GM11168 (cell line): ENCODE results near the gene ZDHHC16.

Source experiments
- in situ Hi-C: fragments of 300-500 bp; cut with MboI; formaldehyde crosslinking; loops from one replicate; pipeline ENCODE4 v1.12.0; 2022; ENCODE audit warnings: low sequenced_read_pairs; ENCODE audit not compliant: unreplicated experiment

ZDHHC16 gene

DNA sequence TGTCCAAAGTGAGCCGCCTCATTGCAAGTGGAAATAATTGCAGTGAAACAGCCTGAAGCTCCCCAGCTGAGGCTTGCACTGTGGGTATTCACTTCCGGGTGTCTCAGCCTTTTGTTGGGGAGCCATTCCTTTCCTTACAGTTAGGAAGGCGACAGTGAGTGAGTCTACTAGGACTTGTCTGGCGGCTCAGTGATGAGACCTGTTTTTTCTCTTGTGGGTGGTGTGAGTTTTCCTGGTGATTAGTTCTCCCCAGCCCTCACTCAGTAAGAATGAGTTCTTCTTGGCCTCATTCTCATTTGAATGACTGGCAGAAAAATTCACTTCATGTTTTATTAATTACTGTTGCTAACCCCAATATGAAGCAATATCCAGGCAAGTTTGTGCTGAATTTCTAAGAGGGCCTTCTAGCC is 17.4 kb upstream of the ZDHHC16 start:
- in situ Hi-C loops, result no loop called here

GRCh38 chr10:97434055-97434454 is 11.9 kb upstream of the ZDHHC16 start:
- in situ Hi-C loops, result no loop called here

DNA sequence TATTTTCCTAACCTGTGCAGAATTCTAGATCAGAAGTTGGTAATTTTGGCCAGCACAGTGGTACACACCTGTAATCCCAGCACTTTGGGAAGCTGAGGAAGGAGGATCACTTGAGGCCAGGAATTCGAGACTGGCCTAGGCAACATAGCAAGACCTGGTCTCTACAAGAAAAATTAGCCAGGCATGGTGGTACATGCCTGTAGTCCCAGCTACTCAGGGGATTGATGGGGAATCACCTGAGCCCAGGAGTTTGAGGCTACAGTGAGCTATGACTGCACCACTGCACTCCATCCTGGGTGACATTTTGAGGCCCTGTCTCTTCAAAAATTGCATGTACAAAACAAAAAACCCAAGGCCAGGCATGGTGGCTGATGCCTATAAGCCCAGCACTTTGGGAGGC is 11.4 kb upstream of the ZDHHC16 start:
- in situ Hi-C loops, result no loop called here

DNA sequence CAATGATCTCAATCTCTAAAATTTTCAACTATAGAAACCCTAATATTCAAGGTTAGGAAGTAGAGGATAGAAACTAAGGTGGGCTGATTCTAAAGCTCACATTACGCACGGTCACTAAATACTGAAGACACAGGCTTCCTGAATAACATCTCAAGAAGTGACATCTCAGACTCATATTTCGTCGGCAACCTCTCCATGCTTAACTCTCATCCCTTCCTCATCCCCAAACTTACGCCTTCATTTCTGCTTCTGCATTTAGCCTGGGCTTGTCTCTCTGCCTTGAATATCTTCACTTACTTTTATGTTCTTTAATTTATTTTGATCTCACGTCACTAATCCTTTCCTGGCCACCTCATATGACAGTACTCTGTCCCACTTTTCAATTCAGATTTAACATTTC is 10.8 kb upstream of the ZDHHC16 start:
- in situ Hi-C loops, result no loop called here

GRCh38 chr10:97442277-97442676 is 3.7 kb upstream of the ZDHHC16 start:
- in situ Hi-C loops, result no loop called here

DNA sequence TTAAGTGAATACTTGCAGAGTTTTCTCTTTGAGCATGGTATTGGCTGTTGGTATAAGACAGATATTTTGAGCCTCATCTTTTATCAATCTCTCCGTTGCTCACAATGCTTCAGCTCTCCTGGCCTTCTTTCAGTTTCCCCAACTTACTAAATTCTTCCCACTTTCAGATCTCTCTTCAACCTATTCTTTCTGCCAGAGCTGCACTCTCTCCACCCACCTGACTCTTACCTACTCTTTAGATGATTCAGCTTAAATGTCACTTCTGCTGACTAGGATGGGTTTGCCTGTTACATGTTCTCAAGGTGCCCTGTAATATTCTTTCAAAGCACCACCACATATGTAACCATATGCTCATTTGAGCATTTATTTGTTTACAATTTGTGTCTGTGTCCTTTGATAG is 1.8 kb upstream of the ZDHHC16 start:
- in situ Hi-C loops, result no loop called here

DNA sequence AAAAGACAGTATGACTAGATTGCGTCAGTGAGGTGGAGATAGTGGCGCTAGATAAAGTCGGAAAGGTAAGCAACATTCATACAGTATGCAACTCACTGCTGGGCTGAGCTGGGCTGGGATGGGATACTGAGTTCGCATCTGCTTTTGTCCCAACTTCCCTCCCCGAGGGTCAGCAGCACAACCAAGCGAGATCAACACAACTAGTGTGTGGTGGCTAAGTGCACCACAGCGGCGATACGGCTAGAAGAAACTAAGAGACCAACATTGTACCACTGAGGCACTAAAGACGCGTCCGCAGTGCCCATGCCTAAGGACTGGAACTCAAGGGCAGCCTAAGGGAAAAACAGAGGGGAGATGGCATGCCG is 636 bp upstream of the ZDHHC16 start:
- in situ Hi-C loops, result no loop called here

- in situ Hi-C loops, result no loop called here
Observed at GRCh38 chr10:97450828-97451227, 4.9 kb downstream of the ZDHHC16 start.

- in situ Hi-C loops, result no loop called here
Observed at GRCh38 chr10:97451605-97452004, 5.6 kb downstream of the ZDHHC16 start.

DNA sequence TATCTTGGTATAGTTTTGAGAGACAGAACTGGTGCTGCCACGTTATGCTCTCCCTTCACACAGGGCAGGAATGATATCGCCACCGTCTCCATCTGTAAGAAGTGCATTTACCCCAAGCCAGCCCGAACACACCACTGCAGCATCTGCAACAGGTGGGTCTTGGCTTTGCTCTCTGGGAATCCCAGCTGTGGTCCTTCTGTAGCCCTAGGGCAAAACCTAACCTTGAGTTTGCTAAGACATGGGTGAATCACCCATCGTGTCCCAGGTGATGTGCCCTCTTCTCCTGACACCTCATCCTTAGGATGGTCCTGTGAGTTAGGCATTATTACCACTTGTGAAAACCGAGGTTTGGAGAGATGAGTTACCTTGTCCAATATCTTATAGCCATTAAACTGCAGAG is 6.4 kb downstream of the ZDHHC16 start:
- in situ Hi-C loops, result no loop called here

DNA sequence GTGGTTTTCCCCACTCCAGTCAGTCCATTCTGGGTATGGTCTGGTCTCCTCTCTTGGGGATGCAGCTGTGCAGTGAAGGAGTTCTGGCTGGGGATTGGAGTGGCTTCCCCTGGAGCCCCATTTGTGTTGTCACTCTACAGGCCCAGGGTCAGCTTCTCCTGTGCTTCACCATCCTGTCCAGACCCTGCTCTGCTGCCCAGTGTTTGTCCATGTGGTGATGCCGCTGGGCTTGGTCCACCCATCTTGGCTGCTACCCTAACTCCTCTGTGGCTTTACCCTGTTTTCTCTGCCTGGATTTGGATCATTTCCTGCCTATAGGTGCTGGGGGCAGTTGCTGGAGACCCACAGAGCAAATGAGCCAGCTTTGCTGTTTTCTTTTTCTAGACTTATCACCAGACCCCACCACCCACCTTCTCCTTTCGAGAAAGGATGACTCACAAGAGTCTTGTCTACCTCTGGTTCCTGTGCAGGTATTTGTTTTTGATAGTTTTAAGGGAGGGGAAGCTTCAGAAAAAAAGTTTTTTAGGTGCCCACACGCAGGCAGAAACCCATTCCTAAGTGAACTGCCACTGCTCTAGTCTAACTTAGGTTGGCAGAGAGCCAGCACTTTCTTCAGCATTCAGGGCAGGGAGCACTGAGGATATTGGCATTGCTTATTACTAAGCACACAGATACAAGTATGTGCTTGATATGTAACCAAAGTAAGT is 8.5 kb downstream of the ZDHHC16 start:
- in situ Hi-C loops, result no loop called here

- in situ Hi-C loops, result no loop called here
Observed at GRCh38 chr10:97456034-97456685, 10.2 kb downstream of the ZDHHC16 start.

DNA sequence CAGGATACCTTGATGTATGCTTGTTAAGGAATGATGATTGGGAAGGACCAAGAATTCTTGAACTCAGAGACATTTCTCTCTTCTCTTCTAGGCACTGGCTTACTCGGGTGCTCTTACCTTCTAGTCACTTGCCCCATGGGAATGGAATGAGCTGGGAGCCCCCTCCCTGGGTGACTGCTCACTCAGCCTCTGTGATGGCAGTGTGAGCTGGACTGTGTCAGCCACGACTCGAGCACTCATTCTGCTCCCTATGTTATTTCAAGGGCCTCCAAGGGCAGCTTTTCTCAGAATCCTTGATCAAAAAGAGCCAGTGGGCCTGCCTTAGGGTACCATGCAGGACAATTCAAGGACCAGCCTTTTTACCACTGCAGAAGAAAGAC is 10.7 kb downstream of the ZDHHC16 start:
- in situ Hi-C loops, result no loop called here

DNA sequence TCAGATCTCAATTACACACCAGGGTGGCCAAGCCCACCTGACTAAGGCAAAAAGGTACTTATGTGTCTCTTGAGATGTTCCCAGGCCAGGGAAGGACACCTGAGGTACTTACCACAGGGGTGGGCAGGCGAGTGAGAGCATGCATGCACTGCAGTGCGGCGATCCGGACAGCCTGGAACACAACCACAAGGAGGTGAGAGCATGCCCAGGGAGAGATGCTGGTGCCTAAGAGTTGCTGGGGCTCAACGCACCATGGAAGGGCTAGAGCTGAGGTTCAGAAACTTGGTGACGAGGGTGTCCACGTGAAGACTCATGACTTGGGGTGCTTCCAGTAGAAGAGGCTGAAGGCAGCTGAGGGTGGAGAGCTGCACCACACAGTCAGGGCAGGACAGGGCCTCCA is 13.1 kb downstream of the ZDHHC16 start:
- in situ Hi-C loops, result no loop called here

GRCh38 chr10:97459933-97460332 is 14.0 kb downstream of the ZDHHC16 start:
- in situ Hi-C loops, result no loop called here

- in situ Hi-C loops, result no loop called here
Observed at GRCh38 chr10:97462309-97462708, 16.3 kb downstream of the ZDHHC16 start.

DNA sequence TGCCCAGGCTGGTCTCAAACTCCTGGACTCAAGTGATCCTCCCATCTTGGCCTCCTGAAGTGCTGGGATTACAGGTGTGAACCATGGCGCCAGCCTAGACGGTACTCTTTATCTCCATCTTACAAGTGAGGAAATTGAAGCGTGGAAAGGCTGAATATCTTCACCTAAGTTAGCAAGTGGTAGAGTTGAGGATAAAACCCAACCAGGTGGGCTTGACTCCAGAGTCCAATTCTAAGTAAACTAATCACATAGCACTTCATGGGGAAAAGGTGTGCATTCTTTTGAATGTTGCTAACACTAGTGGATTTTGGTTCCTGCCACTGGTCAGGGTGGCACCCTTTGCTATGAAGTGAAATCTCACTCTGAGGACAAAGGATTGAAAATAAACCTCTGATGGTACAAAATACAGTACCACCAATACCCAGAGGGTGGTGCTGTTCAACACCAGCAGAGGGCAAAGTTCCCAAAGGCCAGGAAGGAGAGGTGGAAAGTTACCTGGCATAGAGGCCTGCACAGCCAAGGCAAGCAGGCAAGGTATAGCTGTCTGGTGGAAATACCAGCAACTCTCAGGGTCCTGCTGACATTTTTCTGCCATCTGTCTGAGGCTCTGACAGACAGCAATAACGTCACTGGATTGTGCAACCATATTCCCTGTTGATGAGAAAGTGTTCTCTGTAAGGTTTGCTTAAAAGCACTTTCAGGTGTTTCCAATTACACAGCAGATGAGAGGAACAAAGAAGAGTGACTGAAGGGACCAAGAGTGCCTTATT is 17.6 kb downstream of the ZDHHC16 start:
- in situ Hi-C loops, result no loop called here

DNA sequence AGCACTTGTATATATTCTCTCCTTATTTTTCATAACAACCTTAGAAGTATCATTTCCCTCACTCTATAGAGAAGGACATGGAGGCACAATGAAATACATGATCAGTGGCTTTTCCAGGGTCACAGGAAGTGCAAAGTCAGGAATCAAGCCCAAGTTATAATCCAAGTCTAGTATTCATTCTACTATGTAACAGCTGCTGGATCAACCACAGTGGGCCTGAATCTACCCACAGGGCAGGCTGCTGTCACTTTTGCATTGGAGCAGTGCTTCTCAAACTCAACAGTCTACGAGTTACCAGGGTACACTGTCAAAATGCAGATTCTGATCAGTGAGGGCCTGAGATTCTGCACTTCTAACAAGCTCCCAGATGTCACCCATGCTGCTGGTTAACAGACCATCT is 18.3 kb downstream of the ZDHHC16 start:
- in situ Hi-C loops, result no loop called here

GRCh38 chr10:97465982-97466381 is 20.0 kb downstream of the ZDHHC16 start:
- in situ Hi-C loops, result no loop called here

- in situ Hi-C loops, result no loop called here
Observed at GRCh38 chr10:97466755-97467154, 20.8 kb downstream of the ZDHHC16 start.

- in situ Hi-C loops, result no loop called here
Observed at GRCh38 chr10:97468162-97468561, 22.2 kb downstream of the ZDHHC16 start.
